ENCODE results near the gene TTLL11.
"Not testable (repeated sequence)": the region's sequence is repeated elsewhere in the genome, so short reads cannot be mapped to it uniquely, and the experiment has no call there.

Gene TTLL11

DNA sequence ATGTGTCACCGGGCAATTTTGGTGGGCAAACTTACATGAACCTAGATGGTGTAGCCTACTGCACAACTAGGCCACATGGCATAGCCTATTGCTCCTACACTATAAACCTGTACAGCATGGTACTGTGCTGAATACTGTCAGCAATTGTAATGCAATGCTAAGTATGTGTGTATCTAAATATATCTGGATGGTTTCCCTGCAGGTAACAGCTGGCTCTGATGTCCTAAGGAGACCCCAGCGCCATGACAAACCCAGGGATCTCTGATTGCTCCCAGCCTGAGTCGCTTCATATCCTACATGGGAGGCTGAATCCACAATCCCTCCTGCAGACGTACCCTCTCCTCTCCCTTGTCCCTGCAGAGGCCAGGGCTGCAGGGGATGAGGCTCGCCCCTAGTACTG is 26.6 kb upstream of the TTLL11 start:
- Mint-ChIP-seq H3K4me1 (ENCODE audit: low read depth) (no peaks in the 10 kb centered on the region), H3K9me3 (ENCODE audit: low read depth) (no peaks in the 10 kb centered on the region), H3K4me3 (no peak overlapping the region), H3K36me3 (no peaks in the 10 kb centered on the region), H3K27me3 (peaks cover 4% of the 10 kb centered on the region), H3K27ac (no peak overlapping the region)

DNA sequence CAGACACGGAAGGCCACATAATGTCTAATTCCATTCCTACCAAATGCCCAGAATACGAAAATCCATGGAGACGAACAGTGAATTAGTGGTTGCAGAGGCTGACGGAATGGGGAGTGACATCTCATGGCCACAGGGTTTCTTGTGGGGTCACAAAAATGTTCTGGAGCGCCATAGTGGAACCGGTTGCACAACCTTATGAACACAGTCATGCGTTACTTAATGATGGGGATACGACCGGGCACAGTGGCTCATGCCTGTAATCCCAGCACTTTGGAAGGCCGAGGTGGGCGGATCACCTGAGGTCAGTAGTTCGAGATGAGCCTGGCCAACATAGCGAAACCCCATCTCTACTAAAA is 26.0 kb upstream of the TTLL11 start:
- Mint-ChIP-seq H3K27me3 (peaks cover under 1% of the 10 kb centered on the region), H3K27ac (no peak overlapping the region), H3K4me3 (no peak overlapping the region), H3K4me1 (ENCODE audit: low read depth) (no peaks in the 10 kb centered on the region), H3K9me3 (ENCODE audit: low read depth) (no peaks in the 10 kb centered on the region), H3K36me3 (no peaks in the 10 kb centered on the region)

DNA sequence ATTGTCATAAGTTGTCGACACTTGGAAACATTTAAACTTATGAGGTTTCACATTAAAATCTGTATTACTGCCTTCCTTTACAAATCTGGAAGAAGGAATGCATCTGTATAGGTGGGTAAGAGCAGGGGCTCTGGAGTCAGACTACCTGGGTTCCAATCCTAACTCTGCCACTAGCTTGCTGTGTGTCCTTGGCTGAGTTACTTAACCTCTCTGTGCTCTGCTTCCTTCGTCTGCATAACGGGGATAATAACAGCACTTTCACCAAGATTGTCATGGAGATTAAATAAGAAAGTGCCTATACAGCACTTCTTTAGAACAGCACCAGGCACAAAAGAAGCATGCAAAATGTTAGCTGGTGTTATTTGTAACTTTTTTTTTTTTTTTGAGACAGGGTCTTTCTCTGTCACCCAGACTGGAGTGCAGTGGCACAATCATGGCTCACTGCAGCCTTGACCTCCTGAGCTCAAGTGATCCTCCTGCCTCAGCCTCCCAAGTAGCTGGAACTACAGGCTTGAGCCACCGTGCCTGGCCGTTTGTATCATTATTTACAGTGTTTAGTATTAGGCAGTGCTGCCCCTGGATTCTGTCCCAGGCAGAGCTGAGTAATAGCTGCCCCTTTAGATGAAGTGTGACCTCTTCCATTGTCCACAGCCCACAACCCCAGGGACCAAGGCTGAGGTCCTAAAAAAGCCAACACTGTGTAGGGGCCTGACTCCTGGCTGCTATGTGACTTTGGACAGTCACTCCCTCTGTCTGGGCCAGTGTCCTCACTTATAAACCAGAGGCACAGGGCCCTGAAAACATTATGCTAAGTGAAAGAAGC is 25.4 kb upstream of the TTLL11 start:
- Mint-ChIP-seq H3K9me3 (ENCODE audit: low read depth) (no peaks in the 10 kb centered on the region), H3K27ac (no peak overlapping the region), H3K27me3 (no peaks in the 10 kb centered on the region), H3K4me3 (no peak overlapping the region), H3K36me3 (no peaks in the 10 kb centered on the region), H3K4me1 (ENCODE audit: low read depth) (no peaks in the 10 kb centered on the region)

DNA sequence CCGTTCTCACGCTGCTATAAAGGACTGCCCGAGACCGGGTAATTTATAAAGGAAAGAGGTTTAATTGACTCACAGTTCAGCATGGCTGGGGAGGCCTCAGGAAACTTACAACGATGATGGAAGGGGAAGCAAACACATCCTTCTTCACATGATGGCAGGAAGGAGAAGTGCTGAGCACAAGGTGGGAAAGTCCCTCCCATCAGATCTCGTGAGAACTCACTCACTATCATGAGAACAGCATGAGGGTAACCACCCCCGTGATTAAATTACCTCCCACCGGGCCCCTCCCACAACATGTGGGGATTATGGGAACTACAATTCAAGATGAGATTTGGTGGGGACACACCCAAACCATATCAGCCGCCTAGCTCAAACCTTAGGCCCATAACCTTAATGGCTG is 24.1 kb upstream of the TTLL11 start:
- H3K36me3 Mint-ChIP-seq; H3K4me3 Mint-ChIP-seq; H3K27me3 Mint-ChIP-seq; H3K27ac Mint-ChIP-seq; H3K9me3 Mint-ChIP-seq (ENCODE audit: low read depth); H3K4me1 Mint-ChIP-seq (ENCODE audit: low read depth): not testable (repeated sequence)

DNA sequence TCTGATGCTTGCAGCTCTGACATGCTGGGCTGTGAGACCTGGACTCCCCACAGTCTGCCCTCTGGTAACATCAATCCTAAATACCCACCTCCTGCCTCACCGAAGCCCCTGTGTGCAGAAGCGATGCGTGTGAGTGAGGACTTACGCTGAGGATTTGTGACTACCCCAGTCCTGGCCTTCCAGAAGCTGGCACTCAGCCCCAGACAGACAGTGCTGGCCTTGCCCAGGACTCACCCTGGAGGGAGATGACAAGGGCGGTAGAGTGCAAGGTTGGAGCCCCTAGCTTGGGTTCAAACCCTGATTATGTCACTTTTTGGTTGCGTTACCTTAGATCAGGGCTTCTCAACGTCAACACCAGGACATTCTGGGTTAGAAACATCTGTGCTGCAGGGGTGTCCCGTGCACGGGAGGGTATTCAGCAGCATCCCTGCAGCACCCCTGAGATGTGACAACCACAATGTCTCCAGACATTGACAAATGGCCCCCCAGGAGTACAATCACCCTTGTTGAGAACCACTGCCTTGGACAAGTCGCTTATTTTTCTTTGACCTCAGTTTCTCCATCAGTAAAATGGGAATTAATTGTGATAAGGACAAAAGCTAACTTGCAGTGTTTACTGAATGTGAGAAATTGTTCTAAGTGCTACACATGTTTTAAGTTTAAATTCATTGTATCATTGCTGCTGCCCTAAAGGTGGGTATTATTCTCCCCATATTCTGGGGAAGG is 23.5 kb upstream of the TTLL11 start:
- Mint-ChIP-seq H3K27me3 (no peaks in the 10 kb centered on the region), H3K27ac (no peak overlapping the region), H3K9me3 (ENCODE audit: low read depth) (no peaks in the 10 kb centered on the region), H3K36me3 (no peaks in the 10 kb centered on the region), H3K4me1 (ENCODE audit: low read depth) (no peaks in the 10 kb centered on the region), H3K4me3 (no peak overlapping the region)

DNA sequence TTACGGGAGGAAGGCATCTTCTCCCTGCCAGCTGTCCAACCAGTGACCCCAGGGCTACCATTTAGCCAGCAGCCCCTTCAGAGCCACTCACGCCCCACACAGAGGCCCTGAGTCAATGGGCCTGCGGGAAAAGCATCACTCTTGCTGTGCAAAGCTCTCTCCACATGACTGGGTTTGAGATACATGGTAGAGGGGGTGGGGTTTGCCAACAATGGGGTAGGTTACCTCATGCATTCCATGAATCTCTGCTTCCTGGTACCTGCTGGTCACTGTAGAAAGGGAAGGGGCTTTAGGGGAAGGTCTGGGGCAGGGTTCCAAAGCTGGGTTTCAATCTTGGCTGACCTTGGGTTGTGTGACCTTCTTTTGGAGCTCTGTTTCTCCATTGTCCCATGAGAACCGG is 22.9 kb upstream of the TTLL11 start:
- no peak overlapping the region for H3K4me3 Mint-ChIP-seq
- no peaks in the 10 kb centered on the region for H3K4me1 Mint-ChIP-seq (ENCODE audit: low read depth)
- no peak overlapping the region for H3K27ac Mint-ChIP-seq
- H3K27me3 Mint-ChIP-seq, result no peaks in the 10 kb centered on the region
- H3K36me3 Mint-ChIP-seq, result no peaks in the 10 kb centered on the region
- H3K9me3 Mint-ChIP-seq (ENCODE audit: low read depth), result no peaks in the 10 kb centered on the region

DNA sequence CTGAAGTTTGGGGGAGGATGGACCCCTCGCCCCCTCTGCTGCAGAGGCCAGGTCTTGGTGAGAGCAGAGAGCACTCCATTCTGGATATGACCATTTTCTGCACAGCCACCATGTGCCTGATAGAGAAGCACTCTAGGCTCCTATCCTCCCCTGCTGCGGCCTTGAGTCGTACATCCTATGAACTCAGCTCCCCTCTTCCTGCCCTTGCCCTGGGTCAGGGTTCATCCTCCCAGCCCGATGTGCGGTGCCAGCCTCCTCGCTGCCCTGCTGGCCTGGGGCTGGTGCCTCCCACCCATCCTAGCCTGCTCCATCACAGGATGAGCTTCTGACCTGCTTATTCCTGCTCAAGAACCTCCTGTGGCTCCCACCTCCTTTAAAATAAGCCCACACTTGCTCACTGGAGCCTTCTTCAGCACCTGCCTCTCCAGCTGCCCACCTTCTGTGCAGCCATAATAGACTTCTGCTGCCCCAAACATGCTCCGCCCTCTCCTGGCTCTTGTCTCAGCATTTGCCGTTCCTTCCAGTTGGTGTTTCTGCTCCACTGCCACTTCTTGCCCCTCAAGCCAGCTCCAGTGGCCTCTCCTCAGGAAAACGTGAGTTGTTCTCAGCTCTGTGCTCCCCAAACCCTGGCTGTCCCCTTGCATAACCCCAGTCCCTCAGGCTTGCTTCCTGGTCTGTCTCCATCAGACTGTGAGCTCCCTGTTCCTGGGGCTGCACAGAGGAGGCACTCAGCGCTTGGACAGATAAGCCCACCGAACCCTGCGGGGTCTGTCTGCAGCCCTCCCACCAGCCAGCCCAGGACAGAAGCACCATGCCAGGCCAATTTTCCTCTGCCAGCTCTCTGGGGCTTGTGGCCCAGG is 22.3 kb upstream of the TTLL11 start:
- no peaks in the 10 kb centered on the region for H3K9me3 Mint-ChIP-seq (ENCODE audit: low read depth)
- no peak overlapping the region for H3K27ac Mint-ChIP-seq
- H3K27me3 Mint-ChIP-seq, result no peaks in the 10 kb centered on the region
- H3K4me1 Mint-ChIP-seq (ENCODE audit: low read depth), result no peaks in the 10 kb centered on the region
- H3K4me3 Mint-ChIP-seq, result no peak overlapping the region
- H3K36me3 Mint-ChIP-seq, result no peaks in the 10 kb centered on the region

DNA sequence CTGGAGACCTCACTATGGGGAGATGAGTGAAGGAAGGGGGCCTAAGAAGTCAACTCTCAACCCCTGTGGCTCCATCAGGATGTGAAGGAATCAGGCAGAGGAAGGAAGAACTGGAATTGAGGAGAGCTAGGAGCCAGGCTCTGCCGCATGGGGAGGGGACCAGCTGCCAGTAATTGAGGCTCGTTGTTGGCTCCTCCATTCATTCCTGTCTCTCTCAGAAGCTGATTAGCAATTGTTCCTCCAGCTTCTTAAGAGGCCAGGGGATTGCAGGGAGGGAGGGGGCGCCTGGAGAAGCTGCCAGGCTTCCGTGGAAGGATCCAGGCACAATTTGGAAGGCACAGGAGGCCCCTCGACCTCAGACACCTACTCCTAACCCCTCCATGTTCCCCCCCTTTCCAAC is 20.5 kb upstream of the TTLL11 start:
- no peak overlapping the region for H3K27ac Mint-ChIP-seq
- H3K27me3 Mint-ChIP-seq, result no peaks in the 10 kb centered on the region
- H3K9me3 Mint-ChIP-seq (ENCODE audit: low read depth), result no peaks in the 10 kb centered on the region
- no peaks in the 10 kb centered on the region for H3K4me1 Mint-ChIP-seq (ENCODE audit: low read depth)
- H3K4me3 Mint-ChIP-seq, result no peak overlapping the region
- H3K36me3 Mint-ChIP-seq, result no peaks in the 10 kb centered on the region

DNA sequence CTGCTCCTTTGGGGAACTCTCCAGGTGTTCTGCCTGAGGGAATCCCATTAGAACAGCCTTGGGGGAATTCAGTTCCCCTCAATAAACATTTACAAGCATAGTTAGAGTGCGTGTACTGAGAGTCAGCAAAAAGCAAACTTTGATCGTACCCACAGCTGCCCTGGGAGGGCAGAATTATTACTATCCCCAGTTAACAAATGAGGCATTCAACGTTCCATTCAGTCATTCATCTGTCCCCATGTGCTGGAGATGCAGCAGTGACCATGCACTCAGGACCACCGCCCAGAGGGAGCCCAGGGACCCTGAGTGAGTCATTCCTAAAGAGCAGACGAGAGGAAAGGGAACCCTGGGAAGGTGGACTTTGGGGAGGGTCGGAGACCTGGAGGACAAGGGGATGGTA is 19.1 kb upstream of the TTLL11 start:
- no peak overlapping the region for H3K27ac Mint-ChIP-seq
- H3K9me3 Mint-ChIP-seq (ENCODE audit: low read depth), result no peaks in the 10 kb centered on the region

DNA sequence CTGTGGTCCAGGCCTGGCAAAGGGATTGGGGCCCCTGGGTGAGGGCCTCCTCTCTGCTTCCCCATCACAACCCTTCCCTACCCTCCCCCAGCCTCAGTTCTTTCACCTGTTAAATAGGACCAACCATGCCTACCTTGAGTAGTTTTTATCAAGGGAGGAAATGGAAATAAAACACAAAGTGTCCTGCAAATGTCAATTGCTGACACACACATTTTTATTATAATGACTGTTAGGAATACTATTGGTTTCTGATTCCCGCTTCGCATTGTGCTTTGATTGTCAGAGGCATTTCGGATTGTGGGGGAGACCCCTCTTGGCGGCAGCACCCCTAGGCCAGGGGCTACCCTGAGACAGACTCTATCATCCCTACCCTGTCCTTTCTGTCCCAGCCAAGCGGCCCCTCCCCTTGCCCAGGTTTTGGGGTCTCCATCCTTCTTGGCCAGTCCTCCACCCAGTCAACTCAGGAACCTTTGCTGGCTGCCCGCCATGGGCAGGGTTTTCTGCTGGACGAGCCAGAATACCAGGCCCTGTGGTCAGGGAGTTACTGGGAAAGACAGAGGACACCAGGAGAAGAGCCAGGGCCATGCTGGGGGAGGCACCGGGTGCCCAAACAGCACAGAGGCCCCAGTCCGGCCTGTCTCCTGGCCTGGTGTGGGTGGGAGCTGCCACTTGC is 18.4 kb upstream of the TTLL11 start:
- Mint-ChIP-seq H3K4me1 (ENCODE audit: low read depth) (no peaks in the 10 kb centered on the region), H3K27me3 (no peaks in the 10 kb centered on the region), H3K4me3 (no peak overlapping the region), H3K9me3 (ENCODE audit: low read depth) (no peaks in the 10 kb centered on the region), H3K27ac (no peak overlapping the region), H3K36me3 (no peaks in the 10 kb centered on the region)

More for the DNA sequence above, 19.1 kb upstream of the TTLL11 start:
- Mint-ChIP-seq H3K4me3 (no peak overlapping the region), H3K27me3 (no peaks in the 10 kb centered on the region), H3K4me1 (ENCODE audit: low read depth) (no peaks in the 10 kb centered on the region), H3K36me3 (no peaks in the 10 kb centered on the region)

DNA sequence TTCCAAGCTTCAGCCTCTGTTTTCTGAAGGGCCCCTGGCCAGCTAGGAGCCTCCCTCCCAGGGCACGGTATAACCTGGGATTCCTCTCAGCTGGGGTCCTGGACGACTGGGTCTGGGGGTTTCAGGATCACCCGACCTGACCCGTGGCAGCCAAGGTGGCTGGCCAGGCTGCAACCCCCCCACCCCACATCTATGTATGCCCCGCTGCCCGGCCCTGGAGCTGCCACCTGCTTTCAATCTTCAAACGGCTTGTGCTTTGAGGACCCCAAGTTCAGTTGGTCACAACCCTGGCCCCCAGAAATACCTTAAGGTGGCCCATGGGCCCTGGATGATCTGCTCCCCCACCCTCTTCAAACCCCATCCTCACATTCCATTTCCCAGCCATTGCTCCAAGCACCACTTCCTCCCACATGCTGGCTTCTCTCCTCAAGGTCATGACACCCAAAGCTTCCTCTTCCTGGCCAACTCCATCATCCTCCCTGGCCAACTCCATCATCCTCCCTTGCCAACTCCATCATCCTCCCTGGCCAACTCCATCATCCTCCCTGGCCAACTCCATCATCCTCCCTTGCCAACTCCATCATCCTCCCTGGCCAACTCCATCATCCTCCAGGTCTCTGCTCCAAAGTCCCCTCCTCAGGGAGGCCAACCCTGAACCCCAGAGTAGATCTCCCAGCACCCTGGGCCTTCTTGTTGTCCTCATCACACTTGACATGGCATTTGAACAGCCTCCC is 17.2 kb upstream of the TTLL11 start:
- no peaks in the 10 kb centered on the region for H3K36me3 Mint-ChIP-seq
- H3K9me3 Mint-ChIP-seq (ENCODE audit: low read depth), result no peaks in the 10 kb centered on the region
- no peaks in the 10 kb centered on the region for H3K27me3 Mint-ChIP-seq
- no peaks in the 10 kb centered on the region for H3K4me1 Mint-ChIP-seq (ENCODE audit: low read depth)
- no peak overlapping the region for H3K27ac Mint-ChIP-seq
- H3K4me3 Mint-ChIP-seq, result no peak overlapping the region

DNA sequence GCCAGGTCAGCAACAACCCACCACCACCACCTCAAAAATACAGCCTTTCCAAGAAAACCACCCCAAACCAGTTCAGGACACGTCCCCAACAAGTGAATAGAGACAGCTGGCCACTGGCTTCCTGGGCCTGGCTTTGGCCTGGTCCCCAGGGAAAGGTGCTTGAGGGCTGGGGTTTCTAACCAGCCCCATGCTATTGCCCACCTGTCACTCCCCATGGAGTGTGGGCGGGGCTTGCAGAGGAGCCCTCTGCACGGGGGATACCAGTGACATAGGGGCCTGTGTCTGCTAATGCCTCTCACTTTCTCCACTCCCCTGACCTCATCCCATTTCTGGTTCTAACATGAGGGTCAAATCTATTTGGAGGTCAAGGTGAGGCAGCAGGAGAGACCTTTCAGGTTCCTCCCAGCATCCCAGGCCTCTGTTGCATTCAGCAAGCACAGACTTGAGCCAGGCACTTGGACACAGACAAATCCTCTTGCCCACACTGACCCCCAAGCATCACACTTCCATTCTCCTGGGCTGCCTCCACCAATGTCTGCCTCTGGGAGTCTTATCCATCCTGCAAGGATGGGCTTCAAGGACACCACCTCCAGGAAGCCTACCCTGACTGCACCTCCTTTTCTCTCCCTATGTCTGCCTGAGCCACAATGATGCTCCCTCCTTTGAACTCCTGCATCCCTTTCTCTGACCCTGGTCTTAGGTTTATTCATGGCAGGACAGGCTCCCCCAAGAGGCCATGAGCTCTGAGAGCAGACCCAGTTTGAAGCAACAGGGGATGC is 16.1 kb upstream of the TTLL11 start:
- Mint-ChIP-seq H3K27ac (no peak overlapping the region), H3K36me3 (no peaks in the 10 kb centered on the region), H3K4me3 (no peak overlapping the region), H3K4me1 (ENCODE audit: low read depth) (no peaks in the 10 kb centered on the region), H3K27me3 (no peaks in the 10 kb centered on the region), H3K9me3 (ENCODE audit: low read depth) (peaks cover under 1% of the 10 kb centered on the region)

DNA sequence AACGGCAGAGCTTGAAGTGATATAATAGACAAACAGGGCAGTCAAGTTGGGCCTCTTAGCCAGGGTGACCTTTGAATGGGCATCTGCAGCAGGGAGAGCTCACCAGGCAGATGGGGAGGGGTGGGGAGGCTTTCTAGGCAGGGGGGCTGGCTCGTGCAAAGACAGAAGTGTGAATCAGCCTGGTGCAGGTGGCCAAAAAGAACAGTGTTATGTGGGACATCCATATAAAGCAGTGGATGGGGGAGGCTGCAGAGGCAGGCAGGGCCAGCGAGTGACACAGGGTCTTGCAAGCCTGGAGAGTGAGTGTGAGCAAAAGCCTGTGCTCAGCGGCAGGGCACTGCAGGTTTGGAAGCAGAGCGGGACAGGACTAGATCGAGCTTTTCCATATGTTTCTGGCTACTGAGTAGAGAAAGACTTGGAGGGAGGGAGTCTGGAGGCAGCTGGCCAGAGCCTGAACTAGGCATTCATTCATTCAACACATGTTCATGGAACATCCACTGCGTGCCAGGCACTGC is 14.2 kb upstream of the TTLL11 start:
- Mint-ChIP-seq H3K4me1 (ENCODE audit: low read depth) (no peaks in the 10 kb centered on the region), H3K36me3 (peaks cover 4% of the 10 kb centered on the region), H3K9me3 (ENCODE audit: low read depth) (peaks cover 6% of the 10 kb centered on the region), H3K27me3 (no peaks in the 10 kb centered on the region), H3K4me3 (no peak overlapping the region), H3K27ac (no peak overlapping the region)
